GM12875 (cell line): Measurements from ENCODE around the gene GRAMD1B.

Experiments used
- H3K4me3 ChIP-seq: one replicate; pipeline ENCODE4 v1.5.1; 2011; ENCODE audit warnings: low read depth, low read length, control low read depth
- CTCF ChIP-seq: IDR thresholded peaks from 2 replicates; pipeline ENCODE4 v1.5.1; 2011; ENCODE audit warnings: low read depth, mild to moderate bottlenecking, control low read depth, inconsistent platforms, low read length, moderate library complexity, borderline replicate concordance; ENCODE audit not compliant: insufficient read depth

The GRAMD1B gene

GRCh38 chr11:123543797-123544196 is 113.7 kb downstream of the GRAMD1B start:
- no peak for TF ChIP-seq CTCF

GRCh38 chr11:123544631-123545375 is 114.7 kb downstream of the GRAMD1B start:
- H3K4me3 ChIP-seq: no peak overlapping the region
- no peak for TF ChIP-seq CTCF

More at GRCh38 chr11:123543797-123544196, 113.7 kb downstream of the GRAMD1B start:
- no peak overlapping the region for H3K4me3 ChIP-seq

GRCh38 chr11:123545726-123546270 is 115.7 kb downstream of the GRAMD1B start:
- no peak for TF ChIP-seq CTCF
- no peak overlapping the region for H3K4me3 ChIP-seq

GRCh38 chr11:123546515-123546914 is 116.4 kb downstream of the GRAMD1B start:
- TF ChIP-seq CTCF: no peak
- H3K4me3 ChIP-seq: no peak overlapping the region

GRCh38 chr11:123547180-123547579 is 117.1 kb downstream of the GRAMD1B start:
- TF ChIP-seq CTCF: no peak
- H3K4me3 ChIP-seq: no peak overlapping the region

GRCh38 chr11:123548774-123549173 is 118.7 kb downstream of the GRAMD1B start:
- no peak for TF ChIP-seq CTCF
- H3K4me3 ChIP-seq: no peak overlapping the region

- no peak overlapping the region for H3K4me3 ChIP-seq
- TF ChIP-seq CTCF: no peak
Measured at GRCh38 chr11:123549926-123550917, 120.2 kb downstream of the GRAMD1B start.
